Cardiac muscle cell (in vitro differentiated cells and primary cell): ENCODE results near the gene CCDC85A. TPM values are rescaled to one million over a fixed set of nuclear protein-coding genes. Genes with fewer than 3 reads are reported as not detected.

Source experiments
- DNase-seq, 2 donors: peaks; one replicate each; pipeline versions ENCODE4 v3.0.0 to v3.0.0-alpha.2; 2010 to 2017; ENCODE audit warnings: low read depth in 1 of 2, low spot score in 1 of 2
- H3K27ac ChIP-seq: fragments of 200-600 bp; sonication (generic); 2 replicates; pipeline ENCODE4 v1.5.1; 2016
- H3K27me3 ChIP-seq: fragments of 200-600 bp; sonication (generic); 2 replicates; pipeline ENCODE4 v1.6.0; 2016; ENCODE audit warnings: control low read depth
- H3K36me3 ChIP-seq: fragments of 200-600 bp; sonication (generic); 2 replicates; pipeline ENCODE4 v1.5.1; 2016; ENCODE audit warnings: control low read depth
- H3K4me1 ChIP-seq: fragments of 200-600 bp; sonication (generic); 2 replicates; pipeline ENCODE4 v1.8.1; 2017; ENCODE audit warnings: low read depth, mild to moderate bottlenecking, mixed run types
- H3K4me3 ChIP-seq: fragments of 200-600 bp; sonication (generic); 2 replicates; pipeline ENCODE4 v1.5.1; 2016; ENCODE audit warnings: mild to moderate bottlenecking
- H3K9me3 ChIP-seq: fragments of 200-600 bp; sonication (generic); 2 replicates; pipeline ENCODE4 v1.5.1; 2017; ENCODE audit warnings: low read depth, mild to moderate bottlenecking, control low read depth
- CTCF ChIP-seq: IDR thresholded peaks from 2 replicates; pipeline ENCODE4 v1.5.1; 2012; ENCODE audit warnings: low read depth, mild to moderate bottlenecking, low read length
- polyA plus RNA-seq: library from polyadenylated mRNA; unstranded; fragments of >200 nt; fragmentation: Nextera tagmentation; extraction: Ambion mirVana; gene quantifications from 2 replicates; pipeline ENCODE4 v1.2.1, GENCODE V29; 2016
- total RNA-seq: library from RNA; depleted of rRNA; stranded (reverse); fragments of >200 nt; gene quantifications from 2 replicates; pipeline ENCODE4 v1.2.3, GENCODE V29; 2016

Gene CCDC85A
- total and polyA plus RNA-seq, 2 experiments from 2014 or later: 3.9 to 8.1 TPM

GRCh38 chr2:56382466-56382865 is 198.7 kb downstream of the CCDC85A start:
- Histone ChIP-seq H3K9me3 (no peaks in the 10 kb centered on the region), H3K4me1 (no peaks in the 10 kb centered on the region), H3K27me3 (no peaks in the 10 kb centered on the region), H3K27ac (no peak overlapping the region), H3K36me3 (no peaks in the 10 kb centered on the region), H3K4me3 (no peak overlapping the region)
- no peak for DNase-seq
- TF ChIP-seq CTCF: no peak

GRCh38 chr2:56386657-56387056 is 202.9 kb downstream of the CCDC85A start:
- no peak for TF ChIP-seq CTCF
- Histone ChIP-seq H3K9me3 (no peaks in the 10 kb centered on the region), H3K4me1 (no peaks in the 10 kb centered on the region), H3K27ac (no peak overlapping the region), H3K27me3 (no peaks in the 10 kb centered on the region), H3K36me3 (no peaks in the 10 kb centered on the region), H3K4me3 (no peak overlapping the region)
- DNase-seq: no peak

- DNase-seq: no peak
- no peaks in the 10 kb centered on the region for H3K9me3 ChIP-seq
- no peaks in the 10 kb centered on the region for H3K36me3 ChIP-seq
- H3K27ac ChIP-seq: no peak overlapping the region
- no peak for TF ChIP-seq CTCF
- no peaks in the 10 kb centered on the region for H3K27me3 ChIP-seq
- H3K4me3 ChIP-seq: no peak overlapping the region
- no peaks in the 10 kb centered on the region for H3K4me1 ChIP-seq
Observed at GRCh38 chr2:56390644-56391043, 206.9 kb downstream of the CCDC85A start.

- no peak overlapping the region for H3K27ac ChIP-seq
- H3K4me3 ChIP-seq: no peak overlapping the region
- DNase-seq: no peak
- H3K27me3 ChIP-seq: no peaks in the 10 kb centered on the region
- TF ChIP-seq CTCF: no peak
- H3K4me1 ChIP-seq: no peaks in the 10 kb centered on the region
- no peaks in the 10 kb centered on the region for H3K36me3 ChIP-seq
- no peaks in the 10 kb centered on the region for H3K9me3 ChIP-seq
Observed at GRCh38 chr2:56410140-56410539, 226.3 kb downstream of the CCDC85A start.

GRCh38 chr2:56416500-56417176 is 232.8 kb downstream of the CCDC85A start:
- no peaks in the 10 kb centered on the region for H3K36me3 ChIP-seq
- H3K27me3 ChIP-seq: no peaks in the 10 kb centered on the region
- H3K27ac ChIP-seq: no peak overlapping the region
- H3K4me1 ChIP-seq: no peaks in the 10 kb centered on the region
- H3K4me3 ChIP-seq: no peak overlapping the region
- no peak for DNase-seq
- H3K9me3 ChIP-seq: no peaks in the 10 kb centered on the region
- TF ChIP-seq CTCF: no peak
